Measurements from ENCODE around the gene DRGX.

DNA sequence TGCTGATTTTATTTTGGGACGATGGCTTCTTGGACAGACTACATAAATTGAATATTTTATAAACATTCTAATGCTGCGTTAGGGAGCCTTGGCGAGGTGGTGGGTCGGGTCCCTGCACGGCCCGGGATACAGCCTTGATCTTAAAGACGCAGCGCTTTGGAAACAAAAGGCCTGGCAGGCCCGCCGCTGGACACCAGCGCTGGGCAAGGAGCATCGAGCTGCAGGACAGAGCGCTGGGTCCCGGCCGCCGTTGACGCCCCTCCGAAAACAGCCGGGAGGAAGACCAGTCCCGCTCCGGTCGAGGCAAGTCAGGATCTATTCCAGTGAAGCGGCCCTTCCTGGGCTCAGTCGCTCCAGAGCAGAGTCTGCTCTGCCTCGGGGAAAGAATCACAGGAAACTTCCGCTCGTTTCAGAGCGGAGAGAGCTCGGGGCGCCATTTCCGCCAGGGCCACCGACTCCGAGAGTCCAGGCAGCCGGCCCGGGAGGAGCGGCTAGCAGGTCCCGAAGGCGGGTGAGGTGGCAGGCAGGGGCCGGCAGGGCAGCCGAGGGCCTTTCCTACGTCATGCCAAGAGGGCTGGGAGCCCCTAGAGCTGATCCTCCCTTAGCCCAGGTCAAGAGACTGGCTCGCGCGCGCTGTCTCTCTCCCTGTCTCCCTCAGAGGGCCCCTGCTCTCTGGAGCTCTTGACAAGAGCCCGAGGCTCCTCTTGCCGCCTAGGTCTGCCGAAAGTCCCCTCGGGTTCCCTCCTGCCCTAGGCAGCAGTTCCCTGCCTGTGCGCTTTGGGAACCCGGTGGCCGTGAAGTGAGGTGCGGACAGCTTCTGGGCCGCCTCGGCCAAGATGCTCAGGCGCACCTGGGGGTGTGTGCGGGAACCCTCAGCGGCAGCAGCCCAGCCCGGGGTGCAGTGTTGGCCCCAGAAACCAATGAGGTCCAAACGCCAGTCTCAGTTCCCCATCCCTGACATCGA is 1.4 kb upstream of the DRGX start:
- TF ChIP-seq, protein P1, sequence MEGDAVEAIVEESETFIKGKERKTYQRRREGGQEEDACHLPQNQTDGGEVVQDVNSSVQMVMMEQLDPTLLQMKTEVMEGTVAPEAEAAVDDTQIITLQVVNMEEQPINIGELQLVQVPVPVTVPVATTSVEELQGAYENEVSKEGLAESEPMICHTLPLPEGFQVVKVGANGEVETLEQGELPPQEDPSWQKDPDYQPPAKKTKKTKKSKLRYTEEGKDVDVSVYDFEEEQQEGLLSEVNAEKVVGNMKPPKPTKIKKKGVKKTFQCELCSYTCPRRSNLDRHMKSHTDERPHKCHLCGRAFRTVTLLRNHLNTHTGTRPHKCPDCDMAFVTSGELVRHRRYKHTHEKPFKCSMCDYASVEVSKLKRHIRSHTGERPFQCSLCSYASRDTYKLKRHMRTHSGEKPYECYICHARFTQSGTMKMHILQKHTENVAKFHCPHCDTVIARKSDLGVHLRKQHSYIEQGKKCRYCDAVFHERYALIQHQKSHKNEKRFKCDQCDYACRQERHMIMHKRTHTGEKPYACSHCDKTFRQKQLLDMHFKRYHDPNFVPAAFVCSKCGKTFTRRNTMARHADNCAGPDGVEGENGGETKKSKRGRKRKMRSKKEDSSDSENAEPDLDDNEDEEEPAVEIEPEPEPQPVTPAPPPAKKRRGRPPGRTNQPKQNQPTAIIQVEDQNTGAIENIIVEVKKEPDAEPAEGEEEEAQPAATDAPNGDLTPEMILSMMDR (IDR thresholded peaks at IDR 0.05; ENCODE audit: low read depth, low read length): no peak
- TF ChIP-seq POLR2A (IDR thresholded peaks at IDR 0.05; ENCODE audit: extremely low read depth, insufficient read length) (no peak), MYC (IDR thresholded peaks at IDR 0.05; ENCODE audit: low read depth, low read length) (no peak)

Measured in NB4 (cell line).